ENCODE results near the gene TNP1. TPM values are rescaled to one million over a fixed set of nuclear protein-coding genes. Genes with fewer than 3 reads are reported as not detected.

The TNP1 gene, protein sequence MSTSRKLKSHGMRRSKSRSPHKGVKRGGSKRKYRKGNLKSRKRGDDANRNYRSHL
- not detected for total RNA-seq

DNA sequence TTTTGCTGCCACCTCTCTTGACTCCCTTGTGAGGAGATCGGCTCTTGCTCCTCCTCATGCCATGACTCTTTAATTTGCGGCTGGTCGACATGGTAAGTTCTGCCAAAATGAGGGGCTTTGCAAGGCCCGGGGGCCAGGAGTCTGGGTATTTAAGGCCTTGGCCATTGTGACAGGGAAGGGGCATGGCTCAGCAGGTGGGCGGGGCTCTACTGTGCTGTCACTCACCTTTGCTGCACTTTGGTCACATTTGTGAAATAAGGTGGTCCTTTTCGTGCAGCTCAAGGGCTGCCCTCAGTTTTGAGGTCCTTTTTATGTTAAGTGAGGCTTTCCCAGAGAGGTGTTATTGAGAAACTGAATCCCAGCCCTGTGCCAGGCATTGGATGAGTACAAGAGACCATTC lies at the start of gene TNP1:
TNP1 (minus strand) TSS at position 121 of the 400 bp plus-strand sequence; CDS start at position 91, 30 bp downstream.
- ATAC-seq (ENCODE audit: low FRiP score) (no peak), DNase-seq (ENCODE audit: low spot score) (no peak)
- TF ChIP-seq, protein P1, sequence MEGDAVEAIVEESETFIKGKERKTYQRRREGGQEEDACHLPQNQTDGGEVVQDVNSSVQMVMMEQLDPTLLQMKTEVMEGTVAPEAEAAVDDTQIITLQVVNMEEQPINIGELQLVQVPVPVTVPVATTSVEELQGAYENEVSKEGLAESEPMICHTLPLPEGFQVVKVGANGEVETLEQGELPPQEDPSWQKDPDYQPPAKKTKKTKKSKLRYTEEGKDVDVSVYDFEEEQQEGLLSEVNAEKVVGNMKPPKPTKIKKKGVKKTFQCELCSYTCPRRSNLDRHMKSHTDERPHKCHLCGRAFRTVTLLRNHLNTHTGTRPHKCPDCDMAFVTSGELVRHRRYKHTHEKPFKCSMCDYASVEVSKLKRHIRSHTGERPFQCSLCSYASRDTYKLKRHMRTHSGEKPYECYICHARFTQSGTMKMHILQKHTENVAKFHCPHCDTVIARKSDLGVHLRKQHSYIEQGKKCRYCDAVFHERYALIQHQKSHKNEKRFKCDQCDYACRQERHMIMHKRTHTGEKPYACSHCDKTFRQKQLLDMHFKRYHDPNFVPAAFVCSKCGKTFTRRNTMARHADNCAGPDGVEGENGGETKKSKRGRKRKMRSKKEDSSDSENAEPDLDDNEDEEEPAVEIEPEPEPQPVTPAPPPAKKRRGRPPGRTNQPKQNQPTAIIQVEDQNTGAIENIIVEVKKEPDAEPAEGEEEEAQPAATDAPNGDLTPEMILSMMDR (IDR thresholded peaks at IDR 0.05), result no peak

DNA sequence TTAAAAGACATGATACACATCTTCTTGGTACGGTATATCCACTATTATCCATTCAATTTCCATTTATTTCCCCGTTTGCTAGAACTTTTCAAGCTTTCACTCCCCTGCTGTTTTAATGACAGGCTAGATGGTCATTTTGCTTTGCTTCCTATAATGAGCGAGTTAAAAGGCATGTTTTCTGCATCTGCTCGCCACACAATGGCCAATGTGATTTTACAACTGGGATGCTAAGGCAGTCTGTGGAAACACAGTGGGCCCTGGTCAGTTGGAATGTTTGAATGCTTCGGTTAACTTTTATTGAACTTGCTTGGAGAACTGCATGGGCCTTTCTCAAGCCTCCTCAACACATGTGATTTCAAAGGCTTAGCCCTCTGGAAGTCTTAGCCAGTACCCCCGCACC lies 48.4 kb upstream of the TNP1 start:
- DNase-seq (ENCODE audit: low spot score) (no peak), ATAC-seq (ENCODE audit: low FRiP score) (no peak)
- TF ChIP-seq, protein P1 (IDR thresholded peaks at IDR 0.05), result no peak

DNA sequence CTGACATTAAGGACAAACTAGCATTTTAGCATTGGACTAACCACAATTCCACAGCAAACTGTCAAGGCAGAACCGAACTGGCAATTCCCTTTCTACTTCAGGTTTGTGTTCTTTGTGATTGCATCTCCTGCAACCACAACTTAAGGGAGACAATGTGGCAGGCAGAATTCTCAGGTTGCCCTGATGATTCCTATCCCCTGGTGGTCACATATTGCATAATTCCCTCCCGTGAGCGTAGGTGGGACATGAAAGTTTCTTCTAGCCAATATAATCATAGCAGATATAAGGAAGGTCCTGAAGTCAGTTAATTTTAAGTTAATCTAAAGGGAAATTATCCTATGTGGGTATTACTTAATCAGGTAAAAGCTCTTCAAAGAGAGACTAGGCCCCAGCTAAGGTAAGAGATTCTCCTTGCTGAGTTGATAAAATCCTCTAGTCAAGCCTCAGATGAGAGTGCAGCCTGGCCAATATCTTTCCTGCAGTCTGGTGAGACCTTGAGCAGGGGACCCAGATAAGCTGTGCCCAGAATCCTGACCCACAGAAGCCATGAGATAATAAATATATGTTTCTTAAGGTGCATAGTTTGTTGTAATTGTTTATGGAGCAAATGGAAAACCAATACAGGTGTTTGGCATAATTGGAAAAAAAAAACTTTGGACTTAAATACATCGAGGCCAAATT lies 45.9 kb upstream of the TNP1 start:
- ATAC-seq (ENCODE audit: low FRiP score) (no peak), DNase-seq (ENCODE audit: low spot score) (no peak)
- TF ChIP-seq, protein P1 (IDR thresholded peaks at IDR 0.05), result no peak

DNA sequence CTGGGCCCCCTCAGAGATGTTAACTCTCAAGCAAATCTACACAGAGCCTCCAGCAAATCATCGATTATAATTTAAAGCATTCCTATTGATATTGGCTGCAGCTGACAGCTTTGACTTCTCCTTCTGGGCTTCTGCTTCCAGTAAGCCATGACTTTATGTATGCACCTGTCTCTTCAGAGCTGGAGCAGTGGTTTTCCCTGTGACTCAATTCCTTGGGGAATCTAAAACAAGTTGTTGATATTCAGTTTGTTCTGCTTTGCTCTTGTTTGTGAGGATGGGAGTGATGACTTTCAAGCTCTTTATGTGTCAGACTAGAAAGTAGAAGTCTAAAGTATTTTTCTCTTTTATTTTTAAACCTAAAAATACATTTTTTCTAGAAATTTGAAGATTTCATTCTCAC lies 45.1 kb upstream of the TNP1 start:
- TF ChIP-seq, protein P1 (IDR thresholded peaks at IDR 0.05), result no peak
- no peak for DNase-seq (ENCODE audit: low spot score)
- no peak for ATAC-seq (ENCODE audit: low FRiP score)

DNA sequence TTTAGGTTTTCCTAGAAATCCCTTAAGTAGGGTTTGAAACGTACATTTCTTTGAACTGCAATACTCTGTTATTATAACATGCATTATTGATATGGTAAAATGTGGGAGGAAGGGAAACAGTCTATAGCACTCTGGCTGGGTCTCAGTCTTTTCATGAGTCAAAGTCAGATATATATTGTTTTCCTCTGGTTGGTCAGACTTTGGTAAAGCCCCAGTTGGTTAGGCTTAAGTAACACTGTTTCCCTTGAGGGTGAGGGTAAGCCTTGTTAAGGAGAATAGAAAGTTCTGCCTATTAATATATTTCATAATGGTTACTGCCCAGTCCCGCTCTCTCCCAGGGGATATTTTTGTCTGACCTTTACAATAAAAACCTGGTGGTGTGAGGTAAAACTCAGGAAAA lies 44.7 kb upstream of the TNP1 start:
- DNase-seq (ENCODE audit: low spot score) (no peak), ATAC-seq (ENCODE audit: low FRiP score) (no peak)
- TF ChIP-seq, protein P1 (IDR thresholded peaks at IDR 0.05), result no peak

DNA sequence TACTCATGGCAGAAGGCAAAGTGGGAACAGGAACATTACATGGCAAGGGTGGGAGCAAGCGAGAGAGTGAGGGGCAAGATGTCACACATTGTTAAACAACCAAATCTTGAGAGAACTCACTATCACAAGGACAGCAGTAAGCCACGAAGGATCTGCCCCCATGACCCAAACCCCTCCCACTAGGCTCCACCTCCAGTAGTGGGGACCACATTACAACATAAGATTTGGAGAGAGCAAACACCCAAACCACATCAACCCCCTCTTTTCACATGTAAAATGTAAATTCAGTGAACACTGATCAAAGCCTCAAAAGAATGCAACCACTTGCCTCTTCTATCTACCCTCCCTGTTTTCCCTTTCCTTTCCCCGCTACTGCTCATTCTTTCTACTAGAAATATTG lies 43.6 kb upstream of the TNP1 start:
- ATAC-seq (ENCODE audit: low FRiP score) (no peak), DNase-seq (ENCODE audit: low spot score) (no peak)
- TF ChIP-seq, protein P1 (IDR thresholded peaks at IDR 0.05), result no peak

DNA sequence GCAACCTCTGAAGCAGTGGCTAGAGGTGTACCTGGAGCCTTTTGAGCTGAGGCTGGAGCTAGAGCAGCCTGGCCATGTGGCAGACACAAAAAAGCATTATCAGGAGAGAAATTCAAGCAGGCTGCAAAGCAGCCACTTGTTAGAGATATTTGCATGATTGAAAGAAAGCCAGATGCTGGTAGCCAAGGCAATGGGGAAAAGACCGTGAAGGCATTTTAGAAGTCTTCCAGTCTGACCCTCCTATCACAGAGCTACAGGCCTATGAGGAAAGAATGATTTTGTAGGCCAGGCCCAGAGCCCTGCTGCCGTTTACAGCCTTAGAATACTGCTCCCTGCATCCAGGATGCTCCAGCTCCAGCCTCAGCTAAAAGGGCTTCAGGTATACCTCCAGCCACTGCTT lies 41.4 kb upstream of the TNP1 start:
- TF ChIP-seq, protein P1 (IDR thresholded peaks at IDR 0.05), result no peak
- ATAC-seq (ENCODE audit: low FRiP score) (no peak), DNase-seq (ENCODE audit: low spot score) (no peak)

Measured in omental fat pad (tissue), 4 donors.